Adrenal gland (tissue), 5 donors: ENCODE results near the gene NFIL3.

Source experiments
- POLR2A ChIP-seq, 2 donors: fragments of 450-650 bp; IDR thresholded peaks; one replicate each; pipeline ENCODE4 v1.6.1; 2017; ENCODE audit warnings: antibody characterized with exemption in 2 of 2, mild to moderate bottlenecking in 2 of 2, moderate library complexity in 1 of 2
- TF ChIP-seq, protein P1 (sequence below), 6 experiments: fragments of 450-650 bp in 4 of 6; fragments of 200-600 bp in 2 of 6; sonication (generic) in 1 of 6; IDR thresholded peaks; 1 replicate in 5 of 6; 2 replicates in 1 of 6; pipeline versions ENCODE4 v1.5.1 to v1.8.0; 2016 to 2021; ENCODE audit warnings: antibody characterized with exemption in 6 of 6, mild to moderate bottlenecking in 2 of 6, moderate library complexity in 1 of 6
- donor health status: DM: no; HTN: no; CAD: no.

DNA sequence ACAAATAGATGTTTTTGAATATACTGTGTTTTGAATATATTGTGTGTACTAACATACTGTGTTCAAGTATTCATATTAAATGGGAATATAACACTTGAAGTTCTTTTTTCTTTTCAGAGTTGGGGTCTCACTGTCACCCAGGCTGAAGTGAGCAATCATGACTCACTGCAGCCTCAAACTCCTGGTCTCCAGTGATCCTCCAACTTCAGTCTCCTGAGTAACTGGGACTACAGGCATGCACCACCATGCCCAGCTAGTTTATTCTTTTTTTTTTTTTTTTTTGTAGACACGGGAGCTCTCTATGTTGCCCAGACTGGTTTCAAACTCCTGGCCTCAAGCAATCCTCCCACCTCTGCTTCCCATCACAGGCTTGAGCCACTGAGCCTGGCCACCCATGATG, 38.7 kb downstream of the NFIL3 start:
- TF ChIP-seq, protein P1, sequence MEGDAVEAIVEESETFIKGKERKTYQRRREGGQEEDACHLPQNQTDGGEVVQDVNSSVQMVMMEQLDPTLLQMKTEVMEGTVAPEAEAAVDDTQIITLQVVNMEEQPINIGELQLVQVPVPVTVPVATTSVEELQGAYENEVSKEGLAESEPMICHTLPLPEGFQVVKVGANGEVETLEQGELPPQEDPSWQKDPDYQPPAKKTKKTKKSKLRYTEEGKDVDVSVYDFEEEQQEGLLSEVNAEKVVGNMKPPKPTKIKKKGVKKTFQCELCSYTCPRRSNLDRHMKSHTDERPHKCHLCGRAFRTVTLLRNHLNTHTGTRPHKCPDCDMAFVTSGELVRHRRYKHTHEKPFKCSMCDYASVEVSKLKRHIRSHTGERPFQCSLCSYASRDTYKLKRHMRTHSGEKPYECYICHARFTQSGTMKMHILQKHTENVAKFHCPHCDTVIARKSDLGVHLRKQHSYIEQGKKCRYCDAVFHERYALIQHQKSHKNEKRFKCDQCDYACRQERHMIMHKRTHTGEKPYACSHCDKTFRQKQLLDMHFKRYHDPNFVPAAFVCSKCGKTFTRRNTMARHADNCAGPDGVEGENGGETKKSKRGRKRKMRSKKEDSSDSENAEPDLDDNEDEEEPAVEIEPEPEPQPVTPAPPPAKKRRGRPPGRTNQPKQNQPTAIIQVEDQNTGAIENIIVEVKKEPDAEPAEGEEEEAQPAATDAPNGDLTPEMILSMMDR (IDR thresholded peaks at IDR 0.05) = no peak
- TF ChIP-seq POLR2A (IDR thresholded peaks at IDR 0.05) = no peak
